B cell (primary cell): Measurements from ENCODE around the gene COX5B.

Experiments used
- CTCF ChIP-seq: fragments of 200-600 bp; IDR thresholded peaks from one replicate; pipeline ENCODE4 v1.8.0; 2022; ENCODE audit warnings: antibody characterized with exemption, mild to moderate bottlenecking
- EZH2 ChIP-seq: IDR thresholded peaks from 2 replicates; pipeline ENCODE4 v1.6.1; 2012; ENCODE audit warnings: borderline replicate concordance, low read depth, mild to moderate bottlenecking, moderate library complexity, low read length; ENCODE audit not compliant: insufficient read depth, poor library complexity, severe bottlenecking

DNA sequence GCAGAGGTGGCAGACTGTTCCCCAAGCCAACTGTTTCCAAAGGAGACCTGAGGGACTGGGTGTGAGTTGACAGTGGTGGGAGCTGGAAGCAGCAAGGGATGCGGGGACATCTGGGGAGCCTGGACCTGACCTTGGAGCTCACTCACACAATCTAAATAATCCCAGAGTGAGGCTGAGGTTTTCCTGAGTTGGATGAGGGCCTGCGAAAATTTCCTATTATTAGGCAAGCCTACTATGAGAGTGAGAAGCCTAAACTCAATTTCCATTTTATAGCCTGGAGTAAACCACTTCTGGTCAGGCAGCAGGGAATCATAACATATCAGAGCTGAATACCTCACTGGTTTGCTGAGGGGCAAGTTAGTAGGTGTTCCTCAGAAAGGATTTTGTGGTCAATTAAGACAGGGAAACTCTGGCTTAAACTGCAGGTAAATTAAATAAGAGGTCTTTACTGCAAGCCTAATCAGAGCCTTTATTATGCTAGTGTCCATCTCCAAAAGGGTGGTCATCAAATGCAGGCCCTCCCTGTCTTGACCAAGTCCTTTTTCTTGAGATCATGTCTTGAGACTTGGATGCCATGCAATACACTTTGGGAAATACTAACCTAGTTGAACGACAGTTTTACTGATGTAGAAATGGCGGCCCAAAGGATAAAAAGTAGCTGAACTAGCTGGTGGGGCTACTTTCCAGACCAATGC lies 1.7 kb upstream of the COX5B start:
- TF ChIP-seq EZH2 (no peak), CTCF (no peak)
